NOMO-1 treated with DMSO at 0.1 percent for 48 hours (cell line): ENCODE measurements around the gene TMEM95.
"Not testable (repeated sequence)": the region's sequence is repeated elsewhere in the genome, so short reads cannot be mapped to it uniquely, and the experiment has no call there.

Experiments
- DNase-seq: peaks from one replicate; lab custom pipeline; 2025; ENCODE audit not compliant: unreplicated experiment; lab: John Stamatoyannopoulos, UW

Gene TMEM95

DNA sequence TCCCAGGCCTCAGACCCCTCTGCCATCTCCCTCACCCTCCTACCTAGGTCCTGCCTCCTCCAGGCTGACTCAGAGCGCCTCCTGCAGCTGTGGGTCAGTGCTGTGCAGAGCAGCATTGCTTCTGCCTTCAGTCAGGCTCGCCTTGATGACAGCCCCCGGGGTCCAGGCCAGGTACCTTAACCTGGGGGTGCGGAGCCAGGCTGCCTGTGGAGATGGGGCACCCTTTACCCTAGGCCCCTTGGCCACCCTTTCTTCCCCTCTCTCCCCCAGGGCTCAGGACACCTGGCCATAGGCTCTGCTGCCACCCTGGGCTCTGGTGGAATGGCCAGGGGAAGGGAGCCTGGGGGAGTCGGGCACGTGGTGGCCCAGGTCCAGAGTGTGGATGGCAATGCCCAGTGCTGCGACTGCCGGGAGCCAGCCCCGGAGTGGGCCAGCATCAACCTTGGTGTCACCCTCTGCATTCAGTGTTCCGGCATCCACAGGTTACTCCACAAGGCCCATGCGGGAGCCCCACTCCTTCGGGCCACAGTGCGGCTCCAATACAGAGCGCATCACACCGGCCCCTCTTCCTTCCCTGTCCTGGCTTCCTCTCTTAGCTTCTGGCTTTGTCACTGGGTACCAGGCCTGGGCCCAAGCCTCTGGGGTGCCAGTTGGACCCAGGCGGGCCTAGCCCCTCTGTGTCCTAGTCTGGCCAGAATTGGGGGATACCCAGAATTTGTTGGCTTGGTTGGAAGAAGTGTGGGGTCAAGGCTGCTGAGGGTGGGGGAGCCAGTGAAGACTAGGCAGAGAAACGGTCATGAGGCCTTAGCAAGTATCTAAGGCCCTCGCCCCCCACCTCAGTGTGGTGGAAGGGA, 8.0 kb upstream of the TMEM95 start:
- no peak for DNase-seq

- no peak for DNase-seq
These were observed 7.1 kb upstream of the TMEM95 start for GRCh38 chr17:7347630-7348477.

- DNase-seq = no peak
These were observed 6.3 kb upstream of the TMEM95 start for GRCh38 chr17:7348478-7349242.

DNA sequence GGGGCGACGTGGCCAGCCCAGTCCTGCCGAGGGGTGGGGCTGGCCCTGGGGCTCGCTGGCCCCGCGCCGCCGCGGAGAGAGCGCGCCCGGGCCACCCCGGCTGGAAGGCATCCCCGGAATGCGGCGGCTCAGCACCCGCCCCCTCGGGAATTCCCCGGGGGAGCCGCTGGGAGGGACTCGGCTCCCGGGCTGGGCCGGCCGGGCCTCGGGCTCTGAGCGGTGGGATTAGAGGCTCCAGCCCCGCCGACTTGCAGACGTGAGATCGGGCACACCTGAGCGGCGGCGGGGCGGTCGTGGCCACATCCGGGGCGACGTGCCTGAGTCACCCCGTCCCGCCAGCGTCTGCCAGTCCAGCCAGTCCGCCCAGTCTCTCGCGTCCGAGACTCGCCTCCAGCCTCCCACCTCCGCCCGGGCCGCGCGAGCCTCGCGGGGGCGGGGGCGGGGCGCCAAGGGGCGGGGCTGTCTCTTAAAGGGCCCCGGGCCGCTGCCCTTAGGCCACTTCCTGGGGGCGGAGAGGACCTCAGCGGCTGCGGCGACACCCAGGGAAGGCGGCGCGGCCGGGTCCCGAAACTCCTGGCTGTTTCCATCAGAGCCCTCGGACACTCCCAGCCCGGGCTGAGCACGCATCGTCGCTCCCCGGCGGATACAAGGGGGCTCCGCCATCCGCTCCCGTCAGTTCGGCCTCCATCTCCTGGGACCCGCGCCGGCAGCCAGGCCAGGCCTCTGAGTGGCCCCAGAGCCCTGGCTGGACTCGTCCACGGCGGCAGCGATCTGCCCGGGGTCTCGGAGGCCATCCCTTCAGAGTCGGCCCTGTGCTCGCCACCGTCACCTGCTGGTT, 3.1 kb upstream of the TMEM95 start, which contains the start of gene KCTD11:
Gene KCTD11 (plus strand): TSS at position 498 of the 838 bp plus-strand sequence.
- DNase-seq = peak; percentile 12

DNA sequence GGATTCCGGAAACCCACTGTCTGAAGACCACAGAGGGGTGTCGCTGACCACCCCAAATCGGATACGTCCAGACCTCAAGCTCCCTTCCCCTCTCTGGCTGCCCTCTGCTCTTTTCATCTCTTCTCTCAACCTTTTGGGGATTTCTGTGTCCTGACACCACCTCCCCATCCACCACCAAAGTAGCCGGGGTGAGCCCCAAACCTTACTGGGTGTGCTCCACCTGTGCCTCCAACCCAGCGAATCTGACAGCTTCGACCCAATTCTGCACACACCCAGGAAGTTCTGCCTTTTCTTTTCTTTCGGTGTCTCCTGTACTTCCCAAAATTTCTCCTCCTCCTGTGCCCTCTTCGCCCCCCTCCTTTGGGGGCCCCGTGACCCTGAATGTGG, 2.5 kb upstream of the TMEM95 start:
- no peak for DNase-seq

- DNase-seq = no peak
These were observed 1.9 kb upstream of the TMEM95 start for GRCh38 chr17:7352910-7353635.

DNA sequence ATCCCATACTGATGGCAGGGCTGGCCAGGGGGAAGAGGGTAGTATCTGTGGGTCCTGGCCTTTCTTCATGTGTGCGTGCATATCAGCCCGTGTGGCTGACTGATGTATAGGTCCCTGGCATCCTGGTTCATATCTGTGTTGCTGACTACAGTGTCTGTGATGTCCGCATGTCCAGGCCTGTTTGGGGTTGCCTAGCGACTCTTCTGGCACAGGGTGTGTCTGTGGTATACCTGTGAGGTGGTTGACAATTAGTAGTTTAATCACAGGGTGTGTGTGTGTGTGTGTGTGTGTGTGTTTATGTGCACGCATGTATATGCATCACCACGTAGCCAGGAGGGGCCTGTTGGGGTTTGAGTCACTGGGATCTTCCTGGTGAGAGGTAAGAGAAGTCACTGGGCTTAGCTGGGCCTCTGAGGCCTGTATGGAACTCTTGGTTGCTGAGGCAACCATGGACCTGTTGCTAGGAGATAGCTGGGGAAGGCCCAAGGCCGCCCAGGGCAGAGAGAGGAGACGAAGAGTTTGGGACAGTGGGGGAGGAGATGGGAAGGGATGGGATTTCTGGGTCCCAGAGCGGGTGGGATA, 603 bp upstream of the TMEM95 start:
- no peak for DNase-seq

- no peak for DNase-seq
These were observed 617 bp downstream of the TMEM95 start for GRCh38 chr17:7355573-7355972.

DNA sequence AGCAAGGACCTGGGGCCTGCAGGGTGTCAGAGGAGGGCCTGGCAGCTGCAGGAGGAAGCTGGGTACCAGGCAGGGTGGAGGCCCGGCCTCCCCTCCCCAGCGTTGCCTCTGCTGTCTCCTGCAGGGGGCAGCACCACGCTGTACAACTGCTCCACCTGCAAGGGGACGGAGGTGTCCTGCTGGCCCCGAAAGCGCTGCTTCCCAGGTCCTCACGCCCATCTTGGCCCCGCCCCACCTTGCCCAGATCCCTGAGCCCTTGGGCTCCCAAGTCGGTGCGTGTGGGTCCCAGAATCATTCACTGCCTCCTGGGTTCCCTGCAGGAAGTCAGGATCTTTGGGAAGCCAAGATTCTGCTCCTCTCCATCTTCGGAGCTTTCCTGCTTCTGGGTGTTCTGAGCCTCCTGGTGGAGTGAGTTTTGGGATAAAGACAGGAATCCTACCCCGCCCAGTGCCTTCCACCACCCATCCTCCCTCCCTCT, 1.2 kb downstream of the TMEM95 start:
- peak; percentile 60 for DNase-seq

DNA sequence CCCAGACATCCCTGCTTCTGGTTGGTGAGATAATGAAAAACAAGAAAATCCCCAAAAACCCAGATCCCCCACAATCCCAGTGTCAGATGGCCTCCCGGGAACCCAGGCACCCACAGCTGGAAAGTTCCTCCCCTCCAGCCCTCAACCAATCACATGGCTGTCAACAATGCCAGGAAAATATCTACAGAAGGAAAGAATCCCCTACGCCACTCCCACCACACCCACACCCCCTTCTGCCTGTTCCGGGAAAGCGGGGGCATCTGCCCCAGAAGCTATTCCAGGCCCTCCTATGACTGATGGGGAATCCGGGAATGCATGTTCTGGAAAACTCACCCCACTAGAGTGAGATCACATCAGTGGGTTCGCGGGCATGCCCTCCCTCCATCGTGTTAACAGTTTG, 1.8 kb downstream of the TMEM95 start:
- DNase-seq = no peak

- no peak for DNase-seq
These were observed 2.4 kb downstream of the TMEM95 start for GRCh38 chr17:7357381-7357780.

GRCh38 chr17:7361906-7362305, 7.0 kb downstream of the TMEM95 start:
- no peak for DNase-seq

DNA sequence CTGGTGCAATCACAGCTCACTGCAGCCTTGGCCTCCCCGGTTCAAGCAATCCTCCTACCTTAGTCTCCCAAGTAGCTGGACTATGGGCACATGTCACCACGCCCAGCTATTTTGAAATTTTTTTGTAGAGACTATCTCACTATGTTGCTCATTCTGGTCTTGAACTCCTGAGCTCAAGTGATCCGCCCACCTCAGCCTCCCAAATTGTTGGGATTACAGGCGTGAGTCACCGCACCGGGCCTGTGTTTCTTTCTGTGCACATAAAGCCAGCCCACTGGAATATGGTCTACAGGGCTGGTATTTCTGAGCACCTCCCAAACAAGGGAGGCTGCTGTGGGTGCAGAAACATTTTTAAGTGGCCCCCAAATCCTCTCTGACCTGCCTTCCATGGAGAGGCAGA, 8.4 kb downstream of the TMEM95 start:
- no peak for DNase-seq

DNA sequence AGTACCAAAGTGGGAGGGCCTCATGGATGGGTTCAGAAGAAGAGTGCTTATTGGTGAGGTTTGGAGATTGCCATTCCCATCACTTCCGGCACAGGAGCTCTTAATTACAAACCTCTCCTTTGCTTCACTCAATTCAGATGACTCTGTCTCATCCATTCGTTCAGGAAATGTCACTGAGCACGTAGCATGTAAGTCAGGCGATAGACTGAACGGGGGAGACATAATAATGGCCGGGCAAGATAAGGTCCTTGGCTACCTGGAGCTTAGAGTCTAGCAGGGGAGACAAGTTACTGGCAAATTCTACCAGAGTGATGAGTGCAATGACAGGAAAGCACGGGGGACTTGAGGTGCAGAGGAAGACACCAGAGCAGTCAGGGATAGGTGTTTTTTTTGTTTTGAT, 11.0 kb downstream of the TMEM95 start:
- DNase-seq = not testable (repeated sequence)

- DNase-seq = no peak
These were observed 12.1 kb downstream of the TMEM95 start for GRCh38 chr17:7367083-7367482.

DNA sequence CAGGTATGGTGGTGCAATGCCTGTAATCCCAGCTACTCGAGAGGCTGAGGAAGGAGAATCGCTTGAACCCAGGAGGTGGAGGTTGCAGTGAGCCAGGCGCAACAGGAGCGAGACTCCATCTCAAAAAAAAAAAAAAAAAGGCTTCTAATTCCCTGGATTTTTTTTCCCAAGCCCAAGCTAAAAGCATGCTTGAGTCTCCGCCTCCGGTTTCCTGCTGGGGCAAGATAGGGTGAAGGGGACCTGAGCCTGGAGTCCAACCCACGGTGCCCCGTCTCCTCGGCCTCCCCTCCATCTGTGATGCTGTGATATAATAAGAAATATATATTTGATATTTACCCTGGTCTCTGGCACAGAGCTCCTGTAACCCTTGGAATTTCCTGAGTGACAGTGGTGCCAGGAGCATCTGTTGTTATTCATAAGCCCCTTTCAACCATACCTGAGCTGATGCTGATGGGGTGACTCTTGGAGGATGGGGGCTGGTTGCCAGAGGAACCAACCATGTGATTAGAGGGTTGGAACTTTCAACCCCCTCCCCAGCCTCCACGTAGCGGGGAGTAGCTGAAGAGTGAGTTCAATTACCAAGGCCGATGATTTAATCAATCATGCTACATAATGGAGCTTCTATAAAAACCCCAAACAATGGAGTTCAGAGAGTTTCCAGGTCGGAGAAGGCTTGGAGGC, 13.1 kb downstream of the TMEM95 start:
- no peak for DNase-seq

DNA sequence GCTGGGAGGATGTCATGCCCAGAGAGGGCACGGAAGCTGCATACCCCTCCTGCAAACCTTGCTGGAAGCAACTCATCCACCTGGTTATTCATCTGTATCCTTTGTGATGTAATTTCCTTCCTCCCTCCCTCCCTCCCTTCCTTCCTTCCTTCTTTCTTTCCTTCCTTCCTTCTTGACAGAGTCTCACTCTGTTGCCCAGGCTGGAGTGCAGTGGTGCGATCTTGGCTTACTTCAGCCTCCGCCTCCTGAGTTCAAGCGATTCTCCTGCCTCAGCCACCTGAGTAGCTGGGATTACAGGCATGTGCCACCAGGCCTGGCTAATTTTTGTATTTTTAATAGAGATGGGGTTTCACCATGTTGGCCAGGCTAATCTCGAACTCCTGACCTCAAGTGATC, 13.6 kb downstream of the TMEM95 start:
- DNase-seq = not testable (repeated sequence)

- DNase-seq = no peak
These were observed 14.9 kb downstream of the TMEM95 start for GRCh38 chr17:7369825-7370224.

DNA sequence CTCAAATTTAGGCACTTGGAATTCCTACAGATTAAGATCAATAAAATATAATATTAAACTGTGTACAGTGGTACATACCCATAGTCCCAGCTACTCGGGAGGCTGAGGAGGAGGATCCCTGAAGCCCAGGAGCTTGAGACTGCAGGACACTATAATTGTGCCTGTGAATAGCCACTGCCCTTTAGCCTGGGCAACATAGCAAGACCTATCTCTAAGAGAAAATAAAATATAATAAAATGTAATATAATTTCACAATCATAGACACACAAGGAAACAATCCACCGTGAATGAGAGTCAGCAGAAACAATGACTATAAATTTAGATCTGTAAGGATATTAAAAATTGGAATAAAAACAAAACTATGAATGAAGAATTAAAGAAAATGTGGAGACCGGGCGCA, 15.9 kb downstream of the TMEM95 start:
- no peak for DNase-seq
